Epithelial cell of proximal tubule (primary cell): ENCODE data around the gene BABAM2. TPM values are rescaled to one million over a fixed set of nuclear protein-coding genes. Genes with fewer than 3 reads are reported as not detected.

Experiments
- DNase-seq: peaks from one replicate; pipeline ENCODE4 v3.0.0-alpha.2; 2011; ENCODE audit warnings: low read depth
- H3K4me3 ChIP-seq: 2 replicates; pipeline ENCODE4 v1.5.1; 2011; ENCODE audit warnings: low read depth, mild to moderate bottlenecking, low read length
- CTCF ChIP-seq: conservative IDR thresholded peaks from 2 replicates; pipeline ENCODE4 v1.5.1; 2012; ENCODE audit warnings: low read depth, mild to moderate bottlenecking, low read length
- total RNA-seq: library from RNA; depleted of rRNA; stranded (reverse); fragments of >200 nt; gene quantifications from 2 replicates; pipeline ENCODE4 v1.2.3, GENCODE V29; 2015

Gene BABAM2
- total RNA-seq, 1 donor from 2014 or later: 23.6 TPM

DNA sequence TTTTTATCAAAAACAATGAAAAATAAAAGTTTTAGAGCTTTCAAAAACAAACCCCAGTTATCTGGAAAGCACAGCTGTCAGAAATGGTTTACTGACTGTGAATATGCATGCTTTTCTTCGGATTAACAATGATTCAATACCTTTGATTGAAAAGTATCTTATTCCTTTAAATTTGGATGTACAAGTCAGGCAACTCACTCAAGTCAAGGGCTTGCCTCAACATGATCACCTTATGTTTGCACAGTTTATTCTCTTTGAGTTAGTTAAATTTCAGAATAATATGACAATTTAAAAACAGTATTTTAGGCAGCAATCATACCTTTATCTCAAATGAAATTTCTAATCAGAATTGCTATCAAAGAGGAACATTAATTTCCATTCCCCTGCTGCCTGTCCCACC, 393.3 kb downstream of the BABAM2 start:
- H3K4me3 ChIP-seq: no peak overlapping the region
- no peak for DNase-seq
- TF ChIP-seq CTCF: no peak

DNA sequence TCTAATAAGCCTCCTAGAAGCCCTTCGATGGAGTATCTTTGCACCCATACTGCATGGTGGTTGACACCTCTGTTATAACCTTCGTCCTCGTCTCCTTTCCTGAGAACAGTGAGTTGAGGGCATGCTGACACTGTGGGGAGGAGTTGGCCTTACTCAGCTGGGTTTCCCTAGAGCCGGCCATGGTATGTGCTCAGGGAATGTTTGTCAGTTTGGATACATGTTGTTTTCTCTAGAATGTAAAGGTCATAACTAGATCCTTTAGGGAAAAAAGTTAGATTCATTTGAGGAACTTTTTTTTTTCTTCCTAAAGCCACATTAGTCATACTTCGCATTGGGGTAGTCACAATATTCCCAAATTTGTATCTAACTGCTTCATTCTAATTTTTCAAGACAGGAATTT, 396.1 kb downstream of the BABAM2 start:
- no peak for TF ChIP-seq CTCF
- no peak for DNase-seq
- no peak overlapping the region for H3K4me3 ChIP-seq

GRCh38 chr2:28287256-28287915, 396.9 kb downstream of the BABAM2 start:
- H3K4me3 ChIP-seq: no peak overlapping the region
- no peak for TF ChIP-seq CTCF
- no peak for DNase-seq

- no peak for TF ChIP-seq CTCF
- no peak overlapping the region for H3K4me3 ChIP-seq
- no peak for DNase-seq
These were observed 398.1 kb downstream of the BABAM2 start for GRCh38 chr2:28288620-28289019.

- DNase-seq: no peak
- H3K4me3 ChIP-seq: no peak overlapping the region
- no peak for TF ChIP-seq CTCF
These were observed 401.4 kb downstream of the BABAM2 start for GRCh38 chr2:28291811-28292440.

DNA sequence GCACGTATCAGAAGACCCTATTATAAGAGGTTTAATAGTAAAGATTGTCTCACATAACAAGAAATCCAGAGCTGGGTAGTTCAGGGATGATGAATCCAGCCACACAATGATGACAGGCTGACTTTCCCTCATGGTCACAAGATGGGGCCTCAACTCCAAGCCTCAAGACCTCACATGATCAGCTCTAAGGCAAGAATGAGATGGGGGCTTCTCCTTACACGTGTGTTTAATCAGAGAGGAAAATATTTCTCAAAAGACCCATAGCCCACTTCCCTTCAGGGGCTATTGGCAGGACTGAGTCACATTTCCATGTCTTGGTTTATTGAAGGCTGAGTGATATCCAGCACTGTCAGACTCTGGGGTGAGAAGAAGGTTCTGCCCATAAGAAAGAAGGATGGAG, 402.0 kb downstream of the BABAM2 start:
- no peak for DNase-seq
- no peak for TF ChIP-seq CTCF
- H3K4me3 ChIP-seq: no peak overlapping the region

DNA sequence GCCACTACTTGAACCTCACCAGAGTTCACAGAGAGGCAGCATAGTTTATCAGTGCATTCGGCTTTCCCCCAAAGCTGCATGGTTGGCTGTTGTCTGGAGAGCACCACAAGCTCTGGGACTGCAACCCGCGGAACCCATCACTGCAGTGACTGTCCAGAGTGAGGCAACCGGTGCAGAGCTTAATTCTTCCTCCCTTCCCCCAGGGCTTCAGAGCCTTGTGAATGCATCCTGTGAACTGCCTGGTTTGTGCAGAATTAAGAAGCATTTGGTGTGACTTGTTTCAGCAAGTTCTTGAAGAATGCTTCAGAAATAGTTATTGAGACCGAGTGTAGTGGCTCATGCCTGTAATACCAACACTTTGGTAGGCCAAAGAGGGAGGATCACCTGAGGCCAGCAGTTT, 402.9 kb downstream of the BABAM2 start:
- no peak overlapping the region for H3K4me3 ChIP-seq
- no peak for DNase-seq
- no peak for TF ChIP-seq CTCF
